Uterus (tissue), 4 donors: ENCODE data around the gene ID3. TPM values are rescaled to one million over a fixed set of nuclear protein-coding genes. Genes with fewer than 3 reads are reported as not detected.
A peak's percentile ranks its signal among the peaks of the same experiment; 100 is the strongest.
"Not testable (repeated sequence)": the region's sequence is repeated elsewhere in the genome, so short reads cannot be mapped to it uniquely, and the experiment has no call there.

Experiments
- DNase-seq, 2 donors: peaks; one replicate each; pipeline ENCODE4 v3.0.0-alpha.2; 2019 to 2020
- H3K27ac ChIP-seq, 2 donors: fragments of 200-600 bp; sonication (generic); 1 replicate in 1 of 2; 2 replicates in 1 of 2; pipeline ENCODE4 v1.5.1; 2016 to 2018
- H3K27me3 ChIP-seq, 2 donors: fragments of 200-600 bp; sonication (generic); one replicate each; pipeline ENCODE4 v1.5.1; 2018 to 2019; ENCODE audit warnings: control low read depth in 1 of 2
- H3K36me3 ChIP-seq, 2 donors: fragments of 200-600 bp; sonication (generic); one replicate each; pipeline ENCODE4 v1.5.1; 2019; ENCODE audit warnings: control low read depth in 1 of 2
- H3K4me1 ChIP-seq, 2 donors: fragments of 200-600 bp; sonication (generic); one replicate each; pipeline ENCODE4 v1.5.1; 2018 to 2019; ENCODE audit warnings: control low read depth in 1 of 2
- H3K4me3 ChIP-seq, 2 donors: fragments of 200-600 bp; sonication (generic); 1 replicate in 1 of 2; 2 replicates in 1 of 2; pipeline ENCODE4 v1.5.1; 2018 to 2019; ENCODE audit warnings: mild to moderate bottlenecking in 1 of 2
- H3K9me3 ChIP-seq, 2 donors: fragments of 200-600 bp; sonication (generic); one replicate each; pipeline ENCODE4 v1.5.1; 2019; ENCODE audit warnings: control low read depth in 1 of 2
- POLR2A ChIP-seq, 2 donors: fragments of 450-650 bp; IDR thresholded peaks; one replicate each; pipeline ENCODE4 v1.6.1; 2016; ENCODE audit warnings: antibody characterized with exemption in 2 of 2, mild to moderate bottlenecking in 1 of 2, moderate library complexity in 1 of 2
- intact Hi-C: fragments of 100-400 bp; cut with DNase I; formaldehyde crosslinking; loops from one replicate; pipeline ENCODE4 v1.15.1; 2023; ENCODE audit warnings: low total_unique reads
- total RNA-seq, 4 donors: library from RNA; depleted of rRNA in 3 of 4; stranded (reverse); fragments of >200 nt in 3 of 4; gene quantifications; one replicate each; pipeline versions ENCODE4 v1.1.0 to v1.2.4, GENCODE V29; 2014 to 2023
- TF ChIP-seq, protein P1 (sequence below), 4 experiments: fragments of 200-600 bp in 2 of 4; fragments of 450-650 bp in 2 of 4; sonication (generic) in 2 of 4; IDR thresholded peaks; one replicate each; pipeline ENCODE4 v1.5.1; 2016 to 2019; ENCODE audit warnings: antibody characterized with exemption in 4 of 4, mild to moderate bottlenecking in 2 of 4, moderate library complexity in 1 of 4
- donor health status: DM: yes; HTN: yes; CAD: no.

Gene ID3
- total RNA-seq, 4 donors from 2014 or later = 38.4 to 652 (median 260) TPM

DNA sequence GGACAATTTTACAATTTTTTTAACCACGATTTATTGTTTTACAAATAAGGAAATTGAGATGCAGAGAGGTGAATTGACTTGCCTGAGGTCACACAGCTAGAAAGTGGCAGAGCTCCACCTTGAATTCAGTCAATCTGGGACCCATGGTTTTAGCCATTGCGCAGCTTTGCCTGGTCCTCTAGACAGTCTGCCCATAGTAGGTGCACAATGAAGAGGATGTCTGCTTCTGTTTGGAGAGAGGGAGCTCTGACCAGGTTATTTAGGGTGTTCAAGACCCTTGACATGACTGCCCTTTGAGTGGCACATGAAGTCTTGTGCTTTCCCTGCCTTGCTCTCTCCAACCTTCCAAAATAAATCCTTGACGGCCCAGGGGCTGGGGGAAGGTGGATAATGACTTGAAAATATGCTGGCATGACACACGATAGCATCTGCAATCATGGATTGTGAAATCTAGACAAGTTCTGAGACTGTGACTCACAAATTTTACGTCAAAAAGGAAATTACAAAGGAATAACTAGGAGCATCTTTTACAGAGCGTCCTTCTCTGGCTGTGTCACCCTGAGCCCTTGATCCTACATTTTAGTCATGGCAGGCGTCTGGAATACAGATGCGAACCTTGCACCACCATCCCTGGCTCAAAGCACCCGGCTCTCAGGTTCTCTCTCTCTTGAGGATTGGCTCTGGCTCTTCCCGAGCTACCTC, 26.2 kb upstream of the ID3 start:
- intact Hi-C loops = no loop called here
- Histone ChIP-seq H3K27ac (no peak overlapping the region), H3K36me3 (no peaks in the 10 kb centered on the region), H3K4me1 (no peaks in the 10 kb centered on the region), H3K27me3 (no peaks in the 10 kb centered on the region), H3K9me3 (no peaks in the 10 kb centered on the region), H3K4me3 (no peak overlapping the region)
- TF ChIP-seq POLR2A (IDR thresholded peaks at IDR 0.05) = no peak
- DNase-seq = peak; percentile 39 to 59

DNA sequence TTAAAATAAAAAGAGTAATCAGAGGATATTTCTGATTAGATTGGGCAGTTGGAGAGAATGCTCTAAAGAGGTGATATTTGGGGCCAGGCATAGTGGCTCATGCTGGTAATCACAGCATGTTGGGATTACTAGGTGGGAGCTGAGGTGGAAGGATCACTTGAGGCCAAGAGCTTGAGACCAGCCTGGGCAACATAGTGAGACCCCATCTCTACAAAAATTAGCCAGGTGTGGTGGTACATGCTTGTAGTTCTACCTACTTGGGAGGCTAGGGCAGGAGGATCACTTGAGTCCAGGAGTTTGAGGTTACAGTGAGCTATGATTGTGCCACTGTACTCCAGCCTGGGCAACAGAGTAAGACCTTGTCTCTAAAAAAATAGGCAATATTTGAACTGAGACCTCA, 24.4 kb upstream of the ID3 start:
- H3K4me3 ChIP-seq, H3K27me3 ChIP-seq, H3K36me3 ChIP-seq, H3K27ac ChIP-seq, intact Hi-C loops, H3K4me1 ChIP-seq, H3K9me3 ChIP-seq, DNase-seq: not testable (repeated sequence)

DNA sequence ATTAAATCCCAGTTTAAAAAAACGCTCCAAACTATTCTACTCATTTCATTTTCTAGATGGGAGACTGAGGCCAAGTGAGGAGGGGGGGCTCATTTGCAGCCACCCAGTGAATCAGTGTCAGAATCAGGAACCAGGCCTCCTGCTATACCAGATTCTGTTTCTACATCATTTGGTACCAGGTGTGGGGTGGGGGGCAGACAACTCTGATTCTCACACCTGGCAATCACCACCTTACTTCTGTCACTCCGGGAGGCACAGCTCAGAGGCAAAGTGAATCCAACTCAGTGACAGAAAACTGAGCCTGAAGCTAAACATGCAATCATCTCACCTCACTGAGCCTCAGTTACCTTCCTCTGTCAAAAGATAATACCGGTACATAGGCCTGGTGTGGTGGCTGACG, 23.5 kb upstream of the ID3 start:
- H3K36me3 ChIP-seq = no peaks in the 10 kb centered on the region
- no peaks in the 10 kb centered on the region for H3K4me1 ChIP-seq
- intact Hi-C loops = no loop called here
- TF ChIP-seq, protein P1, sequence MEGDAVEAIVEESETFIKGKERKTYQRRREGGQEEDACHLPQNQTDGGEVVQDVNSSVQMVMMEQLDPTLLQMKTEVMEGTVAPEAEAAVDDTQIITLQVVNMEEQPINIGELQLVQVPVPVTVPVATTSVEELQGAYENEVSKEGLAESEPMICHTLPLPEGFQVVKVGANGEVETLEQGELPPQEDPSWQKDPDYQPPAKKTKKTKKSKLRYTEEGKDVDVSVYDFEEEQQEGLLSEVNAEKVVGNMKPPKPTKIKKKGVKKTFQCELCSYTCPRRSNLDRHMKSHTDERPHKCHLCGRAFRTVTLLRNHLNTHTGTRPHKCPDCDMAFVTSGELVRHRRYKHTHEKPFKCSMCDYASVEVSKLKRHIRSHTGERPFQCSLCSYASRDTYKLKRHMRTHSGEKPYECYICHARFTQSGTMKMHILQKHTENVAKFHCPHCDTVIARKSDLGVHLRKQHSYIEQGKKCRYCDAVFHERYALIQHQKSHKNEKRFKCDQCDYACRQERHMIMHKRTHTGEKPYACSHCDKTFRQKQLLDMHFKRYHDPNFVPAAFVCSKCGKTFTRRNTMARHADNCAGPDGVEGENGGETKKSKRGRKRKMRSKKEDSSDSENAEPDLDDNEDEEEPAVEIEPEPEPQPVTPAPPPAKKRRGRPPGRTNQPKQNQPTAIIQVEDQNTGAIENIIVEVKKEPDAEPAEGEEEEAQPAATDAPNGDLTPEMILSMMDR (IDR thresholded peaks at IDR 0.05) = no peak
- TF ChIP-seq POLR2A (IDR thresholded peaks at IDR 0.05) = no peak
- no peak for DNase-seq
- H3K27ac ChIP-seq = no peak overlapping the region
- no peak overlapping the region for H3K4me3 ChIP-seq
- H3K27me3 ChIP-seq = no peaks in the 10 kb centered on the region
- no peaks in the 10 kb centered on the region for H3K9me3 ChIP-seq

DNA sequence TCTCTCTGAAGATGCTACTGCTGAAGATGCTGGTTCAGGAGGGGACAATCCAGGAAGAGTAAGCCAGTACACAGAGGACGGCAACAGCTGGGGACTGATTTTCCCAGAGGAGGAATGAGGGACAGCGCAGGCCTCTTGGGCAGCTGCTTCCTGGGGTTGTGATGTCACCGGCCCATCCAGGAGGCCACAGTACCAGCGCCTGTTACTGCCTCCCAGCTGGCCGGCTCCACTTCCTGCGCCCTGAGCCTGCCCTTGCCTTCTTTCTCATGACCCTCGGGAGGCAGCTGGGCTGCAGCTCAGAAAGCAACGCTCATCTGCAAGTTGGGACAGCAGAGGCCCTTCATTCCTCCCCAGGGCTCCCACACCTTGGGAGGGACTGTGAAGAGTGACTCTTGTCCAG, 21.9 kb upstream of the ID3 start:
- intact Hi-C loops = no loop called here
- H3K27me3 ChIP-seq = no peaks in the 10 kb centered on the region
- H3K27ac ChIP-seq = peak overlapping the region in 1 of 2 donors; percentile 51
- no peak overlapping the region for H3K4me3 ChIP-seq
- H3K36me3 ChIP-seq = no peaks in the 10 kb centered on the region
- TF ChIP-seq, protein P1 (IDR thresholded peaks at IDR 0.05) = no peak
- no peak for TF ChIP-seq POLR2A (IDR thresholded peaks at IDR 0.05)
- H3K4me1 ChIP-seq = peaks cover 0 to 5% of the 10 kb centered on the region in 2 donors
- DNase-seq = peak in 1 of 2 donors; percentile 54
- no peaks in the 10 kb centered on the region for H3K9me3 ChIP-seq

DNA sequence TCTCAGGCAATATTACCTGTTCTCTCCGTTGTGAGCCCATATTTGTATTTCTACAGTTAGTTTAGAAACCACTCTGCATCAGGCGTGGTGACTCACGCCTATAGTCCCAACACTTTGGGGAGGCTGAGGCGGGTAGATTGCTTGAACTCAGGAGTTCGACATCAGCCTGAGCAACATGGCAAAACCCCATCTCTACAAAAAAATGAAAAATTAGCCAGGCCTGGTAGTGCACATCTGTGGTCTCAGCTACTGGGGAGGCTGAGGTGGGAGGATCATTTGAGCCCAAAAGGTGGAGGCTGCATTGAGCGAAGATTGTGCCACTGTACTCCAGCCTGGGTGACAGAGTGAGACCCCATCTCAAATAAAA, 19.7 kb upstream of the ID3 start:
- H3K4me1 ChIP-seq = peaks cover 0 to 5% of the 10 kb centered on the region in 2 donors
- intact Hi-C loops = no loop called here
- H3K27ac ChIP-seq = peak overlapping the region; percentile 71 to 78

DNA sequence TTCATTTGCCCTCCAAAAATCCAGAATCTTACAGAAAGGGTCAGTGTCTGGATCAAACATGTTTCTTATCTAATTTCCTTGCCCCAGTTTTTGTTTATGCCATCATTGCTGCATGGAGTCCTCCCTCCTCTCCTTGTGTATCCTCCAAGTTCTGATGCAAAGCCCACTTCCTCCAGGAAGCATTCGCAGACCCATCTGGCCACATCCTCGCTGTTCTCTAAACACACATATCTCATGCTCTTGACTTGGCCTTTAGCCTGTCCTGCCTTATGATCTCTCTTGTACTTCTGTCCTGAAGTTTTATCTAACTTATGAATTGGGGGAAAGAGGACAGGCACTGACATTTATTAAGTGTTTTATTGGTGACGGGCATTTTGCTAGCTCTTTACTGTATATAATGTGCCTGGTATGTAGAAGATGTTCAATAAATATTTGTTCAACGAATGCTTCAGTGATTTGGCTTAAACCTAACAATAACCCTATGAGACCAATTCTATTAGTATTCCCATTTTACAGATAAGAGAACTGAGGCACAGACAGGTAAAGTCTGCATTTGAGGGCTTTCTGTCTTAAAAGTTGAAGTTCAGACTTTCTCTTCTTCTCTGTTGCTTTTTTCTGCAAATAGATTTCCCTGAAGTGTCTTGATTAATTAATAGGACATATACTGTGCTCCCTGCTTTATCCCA, 19.2 kb upstream of the ID3 start:
- DNase-seq = no peak
- Histone ChIP-seq H3K27me3 (no peaks in the 10 kb centered on the region), H3K27ac (peak overlapping the region; percentile 71 to 78), H3K4me1 (peaks cover 0 to 5% of the 10 kb centered on the region in 2 donors), H3K9me3 (no peaks in the 10 kb centered on the region), H3K4me3 (no peak overlapping the region), H3K36me3 (no peaks in the 10 kb centered on the region)
- intact Hi-C loops = no loop called here
- no peak for TF ChIP-seq POLR2A (IDR thresholded peaks at IDR 0.05)
- TF ChIP-seq, protein P1 (IDR thresholded peaks at IDR 0.05) = no peak

More for the DNA sequence above, 19.7 kb upstream of the ID3 start:
- Histone ChIP-seq H3K4me3 (no peak overlapping the region), H3K27me3 (no peaks in the 10 kb centered on the region), H3K36me3 (no peaks in the 10 kb centered on the region), H3K9me3 (no peaks in the 10 kb centered on the region)
- no peak for DNase-seq
- TF ChIP-seq, protein P1 (IDR thresholded peaks at IDR 0.05) = no peak
- TF ChIP-seq POLR2A (IDR thresholded peaks at IDR 0.05) = no peak
